ENCODE measurements around the gene PYM1. TPM values are rescaled to one million over a fixed set of nuclear protein-coding genes. Genes with fewer than 3 reads are reported as not detected.

PYM1 gene
- total RNA-seq, 1 donor from 2014 or later: 18.2 TPM

GRCh38 chr12:55933169-55933798 lies 5.6 kb upstream of the PYM1 start:
- H3K4me3 Mint-ChIP-seq (ENCODE audit: unreplicated experiment): peak overlapping the region; percentile 93
- H3K27ac Mint-ChIP-seq (ENCODE audit: unreplicated experiment): peak overlapping the region; percentile 99
- H3K36me3 Mint-ChIP-seq (ENCODE audit: unreplicated experiment): peaks cover 2% of the 10 kb centered on the region
- TF ChIP-seq CTCF (IDR thresholded peaks at IDR 0.05): no peak
- no peaks in the 10 kb centered on the region for H3K27me3 Mint-ChIP-seq (ENCODE audit: unreplicated experiment)
- no peak for DNase-seq (ENCODE audit: extremely low spot score, unreplicated experiment)
- peaks cover 40% of the 10 kb centered on the region for H3K4me1 Mint-ChIP-seq (ENCODE audit: unreplicated experiment)
- no peaks in the 10 kb centered on the region for H3K9me3 Mint-ChIP-seq (ENCODE audit: unreplicated experiment)

DNA sequence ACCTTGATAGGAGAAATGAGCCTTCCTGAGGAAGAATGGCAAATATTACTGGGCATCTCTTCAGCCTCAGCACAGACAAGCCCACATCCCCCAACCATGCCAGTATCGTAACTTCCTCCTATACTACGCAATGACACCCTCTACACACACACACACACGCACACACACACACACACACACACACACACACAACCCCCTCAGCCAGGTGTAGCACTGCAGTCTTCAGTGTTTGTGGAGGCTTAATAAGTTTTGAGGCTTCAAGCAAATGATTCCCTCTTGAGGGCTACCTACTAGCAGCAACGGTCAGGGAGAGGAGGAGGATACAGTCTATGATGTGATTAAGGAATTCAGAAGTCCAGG lies 4.8 kb upstream of the PYM1 start:
- Mint-ChIP-seq H3K4me1 (ENCODE audit: unreplicated experiment) (peaks cover 44% of the 10 kb centered on the region), H3K27ac (ENCODE audit: unreplicated experiment) (peak overlapping the region; percentile 99), H3K36me3 (ENCODE audit: unreplicated experiment) (peaks cover 2% of the 10 kb centered on the region), H3K9me3 (ENCODE audit: unreplicated experiment) (no peaks in the 10 kb centered on the region), H3K27me3 (ENCODE audit: unreplicated experiment) (no peaks in the 10 kb centered on the region), H3K4me3 (ENCODE audit: unreplicated experiment) (peak overlapping the region; percentile 93)
- no peak for DNase-seq (ENCODE audit: extremely low spot score, unreplicated experiment)
- TF ChIP-seq CTCF (IDR thresholded peaks at IDR 0.05): no peak

- Mint-ChIP-seq H3K27ac (ENCODE audit: unreplicated experiment) (peak overlapping the region; percentile 99), H3K4me1 (ENCODE audit: unreplicated experiment) (peaks cover 44% of the 10 kb centered on the region), H3K4me3 (ENCODE audit: unreplicated experiment) (peak overlapping the region; percentile 93), H3K36me3 (ENCODE audit: unreplicated experiment) (peaks cover under 1% of the 10 kb centered on the region), H3K27me3 (ENCODE audit: unreplicated experiment) (no peaks in the 10 kb centered on the region), H3K9me3 (ENCODE audit: unreplicated experiment) (no peaks in the 10 kb centered on the region)
- peak; percentile 86 for DNase-seq (ENCODE audit: extremely low spot score, unreplicated experiment)
- TF ChIP-seq CTCF (IDR thresholded peaks at IDR 0.05): no peak
These were observed 4.3 kb upstream of the PYM1 start for GRCh38 chr12:55931780-55932550.

GRCh38 chr12:55931317-55931779 lies 3.7 kb upstream of the PYM1 start:
- no peak for TF ChIP-seq CTCF (IDR thresholded peaks at IDR 0.05)
- Mint-ChIP-seq H3K9me3 (ENCODE audit: unreplicated experiment) (no peaks in the 10 kb centered on the region), H3K27ac (ENCODE audit: unreplicated experiment) (peak overlapping the region; percentile 99), H3K4me1 (ENCODE audit: unreplicated experiment) (peaks cover 44% of the 10 kb centered on the region), H3K36me3 (ENCODE audit: unreplicated experiment) (no peaks in the 10 kb centered on the region), H3K27me3 (ENCODE audit: unreplicated experiment) (no peaks in the 10 kb centered on the region), H3K4me3 (ENCODE audit: unreplicated experiment) (peak overlapping the region; percentile 93)
- DNase-seq (ENCODE audit: extremely low spot score, unreplicated experiment): no peak

DNA sequence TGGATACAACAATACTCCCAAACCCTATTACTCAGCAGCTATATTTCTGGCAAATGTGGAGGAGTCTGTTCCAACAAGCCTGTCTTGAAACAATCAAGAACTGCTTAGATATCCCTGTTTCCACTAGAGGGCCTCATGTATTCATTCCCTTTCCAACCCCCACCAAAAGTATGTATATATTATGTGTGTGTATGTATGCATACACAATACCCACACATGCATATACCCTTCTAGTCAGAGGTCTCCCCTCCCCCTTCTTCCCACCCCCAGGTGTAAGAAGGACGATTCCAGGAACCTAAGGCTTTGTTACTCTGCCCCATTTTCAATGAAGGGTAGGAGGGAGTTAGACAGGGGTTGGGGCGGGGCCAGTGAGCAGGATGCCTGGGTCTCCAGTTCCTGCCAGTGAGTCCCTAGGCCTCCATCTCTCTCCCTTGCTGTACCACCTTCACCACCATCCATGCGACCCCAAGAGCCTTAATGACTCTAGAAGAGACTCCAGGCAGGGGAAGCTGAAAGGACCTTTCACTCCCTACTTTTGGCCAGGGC lies 3.1 kb upstream of the PYM1 start, which contains the start of gene DGKA:
Gene DGKA (plus strand): TSS at position 392 of the 546 bp plus-strand sequence. CDS start 5,342 bp downstream, outside the sequence.
- DNase-seq (ENCODE audit: extremely low spot score, unreplicated experiment): no peak
- no peaks in the 10 kb centered on the region for H3K9me3 Mint-ChIP-seq (ENCODE audit: unreplicated experiment)
- no peaks in the 10 kb centered on the region for H3K27me3 Mint-ChIP-seq (ENCODE audit: unreplicated experiment)
- H3K4me1 Mint-ChIP-seq (ENCODE audit: unreplicated experiment): peaks cover 48% of the 10 kb centered on the region
- peak within 1 kb of the TSS; percentile 99 for H3K27ac Mint-ChIP-seq (ENCODE audit: unreplicated experiment)
- TF ChIP-seq CTCF (IDR thresholded peaks at IDR 0.05): peak; percentile 66
- H3K4me3 Mint-ChIP-seq (ENCODE audit: unreplicated experiment): peak within 1 kb of the TSS; percentile 93
- no peaks in the 10 kb centered on the region for H3K36me3 Mint-ChIP-seq (ENCODE audit: unreplicated experiment)
